Tibial nerve (tissue), 4 donors: ENCODE data around the gene BAG1.

Source experiments
- CTCF ChIP-seq, 5 experiments: fragments of 200-600 bp in 3 of 5; fragments of 450-650 bp in 2 of 5; sonication (generic) in 3 of 5; IDR thresholded peaks; one replicate each; pipeline ENCODE4 v1.5.1; 2016 to 2019; ENCODE audit warnings: antibody characterized with exemption in 5 of 5, mild to moderate bottlenecking in 3 of 5, moderate library complexity in 2 of 5
- EP300 ChIP-seq, 2 donors: sonication (generic); formaldehyde crosslinking; IDR thresholded peaks; one replicate each; pipeline ENCODE4 v1.6.1; 2017; ENCODE audit warnings: antibody characterized with exemption in 2 of 2, mild to moderate bottlenecking in 1 of 2

- TF ChIP-seq EP300 (IDR thresholded peaks at IDR 0.05) (no peak), CTCF (IDR thresholded peaks at IDR 0.05) (no peak)
Measured at GRCh38 chr9:33291901-33292300, 27.4 kb upstream of the BAG1 start.
